Colonic mucosa (tissue), 4 donors: Measurements from ENCODE around the gene COL1A1. TPM values are rescaled to one million over a fixed set of nuclear protein-coding genes. Genes with fewer than 3 reads are reported as not detected.

Source experiments
- DNase-seq: peaks from one replicate; pipeline ENCODE4 v3.0.0-alpha.2; 2020
- H3K27ac ChIP-seq: fragments of 200-600 bp; one replicate; pipeline ENCODE4 v1.8.0; 2021
- H3K27me3 ChIP-seq: fragments of 200-600 bp; one replicate; pipeline ENCODE4 v1.8.0; 2021
- H3K36me3 ChIP-seq: fragments of 200-600 bp; one replicate; pipeline ENCODE4 v1.8.0; 2021
- H3K4me1 ChIP-seq: fragments of 200-600 bp; one replicate; pipeline ENCODE4 v1.8.0; 2021; ENCODE audit warnings: mild to moderate bottlenecking
- H3K4me3 ChIP-seq: fragments of 200-600 bp; one replicate; pipeline ENCODE4 v1.8.0; 2021
- H3K9ac ChIP-seq, 2 donors: one replicate each; pipeline ENCODE4 v1.7.0; 2013; ENCODE audit warnings: control low read depth in 2 of 2, low read depth in 2 of 2, low read length in 2 of 2
- H3K9me3 ChIP-seq: fragments of 200-600 bp; one replicate; pipeline ENCODE4 v1.8.0; 2021
- CTCF ChIP-seq: fragments of 200-600 bp; IDR thresholded peaks from one replicate; pipeline ENCODE4 v1.8.0; 2022; ENCODE audit warnings: antibody characterized with exemption, mild to moderate bottlenecking
- intact Hi-C: fragments of 100-400 bp; cut with DNase I; formaldehyde crosslinking; loops from one replicate; pipeline ENCODE4 v1.14.1; 2022
- total RNA-seq, 2 donors: library from RNA; stranded (reverse); fragmentation: NEBNext Ultra II Directional in 1 of 2; extraction: Animal tissue kit (Norgen Biotek cat#: 25700) in 1 of 2; gene quantifications; one replicate each; pipeline ENCODE4 v1.2.1, GENCODE V29; 2021
- donor health status: healthy.
- donor health status: DM: no; HTN: no; CAD: no.
- donor health status: DM: no; HTN: no; CAD: no.

The COL1A1 gene
- total RNA-seq, 2 donors from 2014 or later = 74.7 to 127 TPM

- H3K4me3 ChIP-seq = peak overlapping the region; percentile 35
- no peaks in the 10 kb centered on the region for H3K9me3 ChIP-seq
- intact Hi-C loops = no loop called here
- TF ChIP-seq CTCF = no peak
- no peaks in the 10 kb centered on the region for H3K36me3 ChIP-seq
- no peak overlapping the region for H3K27ac ChIP-seq
- no peak for DNase-seq
- H3K4me1 ChIP-seq = peaks cover 5% of the 10 kb centered on the region
- H3K27me3 ChIP-seq = no peaks in the 10 kb centered on the region
- no peak overlapping the region for H3K9ac ChIP-seq
Measured at GRCh38 chr17:50161911-50162288, 39.5 kb downstream of the COL1A1 start.

DNA sequence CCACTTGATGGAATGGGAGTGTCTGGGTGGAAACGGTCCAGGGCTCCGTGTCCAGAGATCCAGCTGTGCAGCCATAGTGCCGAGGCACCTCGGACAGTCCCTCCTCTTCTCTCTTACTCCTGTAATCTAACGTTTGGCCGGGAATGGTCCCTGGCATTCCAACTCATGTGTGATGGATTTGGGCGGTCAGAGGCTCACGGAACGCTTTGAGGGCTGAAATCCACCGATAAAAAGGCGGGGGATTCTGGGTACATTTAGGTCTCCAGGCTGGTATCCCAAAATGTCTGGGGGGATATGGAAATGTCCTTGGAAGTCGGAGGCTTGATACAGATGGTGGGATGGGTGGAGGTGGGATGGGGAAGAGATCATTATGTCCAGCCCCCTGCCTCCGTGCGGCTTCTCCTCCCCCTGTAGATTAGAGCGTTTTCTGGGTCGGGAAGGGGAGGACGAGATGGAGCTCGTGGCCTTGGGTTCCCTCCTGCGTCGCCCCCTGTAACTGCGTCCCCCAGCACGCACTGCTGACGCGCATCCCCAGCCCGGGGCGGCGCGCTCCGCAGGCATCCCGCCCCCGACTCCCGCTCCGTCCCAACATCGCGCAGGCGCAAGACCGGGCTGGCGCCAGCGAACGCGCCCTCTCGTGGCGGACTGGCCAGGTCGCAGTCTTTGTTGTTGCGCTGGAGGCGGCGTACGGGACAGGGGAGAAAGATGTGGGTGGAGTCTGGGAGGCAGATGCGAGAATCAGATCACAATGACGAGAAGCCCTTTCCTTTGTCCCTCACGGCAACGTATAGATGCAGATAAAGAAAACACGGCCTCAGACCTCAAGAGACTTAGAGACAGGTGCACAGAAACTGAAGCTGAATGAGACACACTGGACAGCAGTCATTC lies 40.2 kb downstream of the COL1A1 start:
- DNase-seq = peak; percentile 93
- peak overlapping the region; percentile 35 for H3K4me3 ChIP-seq
- H3K27ac ChIP-seq = peak overlapping the region; percentile 10
- peak; percentile 86 for TF ChIP-seq CTCF
- H3K36me3 ChIP-seq = no peaks in the 10 kb centered on the region
- intact Hi-C loops = no loop called here
- no peaks in the 10 kb centered on the region for H3K9me3 ChIP-seq
- peak overlapping the region; percentile 57 to 81 for H3K9ac ChIP-seq
- no peaks in the 10 kb centered on the region for H3K27me3 ChIP-seq
- H3K4me1 ChIP-seq = peaks cover 5% of the 10 kb centered on the region

DNA sequence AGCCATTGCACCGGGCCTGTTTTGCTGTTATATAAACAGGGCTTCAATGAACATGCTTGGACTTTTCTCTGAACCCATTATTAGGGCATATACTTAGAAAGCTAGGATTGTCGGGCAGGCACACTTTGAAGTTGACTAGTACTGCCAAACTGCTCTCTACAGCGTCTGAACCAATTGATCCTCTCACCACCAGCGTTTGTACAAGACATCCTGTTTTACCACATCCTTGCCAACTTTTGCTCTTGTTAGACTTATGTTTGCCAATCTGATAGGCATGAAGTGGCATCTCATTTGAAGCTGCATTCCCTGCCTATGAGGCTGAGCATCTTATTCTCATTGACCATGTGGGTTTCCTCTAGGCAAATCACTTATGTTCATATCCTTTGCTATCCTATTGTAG lies 43.5 kb downstream of the COL1A1 start:
- intact Hi-C loops = no loop called here
- Histone ChIP-seq H3K4me1 (peaks cover 5% of the 10 kb centered on the region), H3K9me3 (no peaks in the 10 kb centered on the region), H3K4me3 (no peak overlapping the region), H3K27ac (no peak overlapping the region), H3K9ac (no peak overlapping the region), H3K36me3 (no peaks in the 10 kb centered on the region), H3K27me3 (no peaks in the 10 kb centered on the region)
- TF ChIP-seq CTCF = no peak
- no peak for DNase-seq

DNA sequence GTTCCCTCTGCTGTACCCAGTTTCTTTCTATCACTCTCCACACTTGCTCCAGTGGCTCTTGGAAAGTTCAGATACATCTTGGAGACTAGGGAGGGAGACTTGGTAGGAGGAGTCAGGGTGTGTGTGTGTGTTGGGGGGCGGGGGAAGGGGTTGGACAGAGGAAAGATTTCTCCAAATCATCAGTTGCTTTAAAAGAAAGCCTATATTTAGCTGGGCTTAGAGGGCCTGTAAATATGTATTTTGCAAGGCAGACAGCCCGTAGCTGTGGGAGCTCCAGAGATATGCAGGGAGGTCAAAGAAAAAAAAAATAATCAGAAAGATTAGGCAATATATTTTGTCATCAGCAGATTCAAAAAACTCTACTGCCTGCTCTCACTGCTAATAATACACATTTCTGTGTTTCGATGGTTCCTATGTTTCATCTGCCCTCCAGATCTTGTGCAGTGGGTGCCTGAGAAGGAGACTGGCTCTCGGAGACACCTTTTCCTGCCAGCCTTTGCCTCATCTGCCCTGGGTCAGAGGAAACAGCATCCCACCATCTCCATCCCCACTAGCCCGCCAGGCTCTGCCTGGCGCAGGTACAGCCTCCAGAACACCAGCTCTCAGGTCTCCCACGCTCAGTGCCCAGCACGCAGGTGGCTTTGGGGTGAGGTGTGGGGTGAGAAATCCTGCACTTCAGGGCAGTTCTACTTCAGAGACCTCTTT lies 46.2 kb downstream of the COL1A1 start:
- H3K9me3 ChIP-seq = no peaks in the 10 kb centered on the region

DNA sequence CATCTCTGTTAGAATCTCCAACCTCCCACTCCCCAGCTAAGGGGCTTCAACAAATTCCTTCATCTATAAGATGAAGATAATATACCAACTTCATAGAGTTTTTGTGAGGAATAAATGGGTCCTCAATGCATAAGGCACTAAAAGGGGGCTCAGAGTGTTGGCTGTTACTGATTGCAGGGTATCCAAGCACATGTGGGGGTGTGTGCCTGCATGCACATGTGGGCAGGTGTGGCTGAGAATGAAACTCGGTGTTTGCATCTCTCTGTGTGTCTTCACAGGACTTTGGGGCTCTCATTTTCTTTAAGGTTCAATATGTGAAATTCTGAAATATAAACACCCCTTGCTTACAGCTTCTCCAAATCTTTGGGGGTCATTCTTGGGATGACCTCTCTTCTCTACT lies 46.8 kb downstream of the COL1A1 start:
- intact Hi-C loops = loop anchor here (5.0 kb wide), 1 partner anchor 57 kb away; the partner anchor contains the start of gene PDK2
- no peaks in the 10 kb centered on the region for H3K36me3 ChIP-seq

More for the DNA sequence above, 46.2 kb downstream of the COL1A1 start:
- Histone ChIP-seq H3K9ac (peak overlapping the region in 1 of 2 donors; percentile 57), H3K4me1 (no peaks in the 10 kb centered on the region), H3K4me3 (no peak overlapping the region), H3K27ac (peak overlapping the region; percentile 24), H3K27me3 (no peaks in the 10 kb centered on the region), H3K36me3 (no peaks in the 10 kb centered on the region)
- no peak for TF ChIP-seq CTCF
- DNase-seq = no peak
- intact Hi-C loops = no loop called here

More for the DNA sequence above, 46.8 kb downstream of the COL1A1 start:
- Histone ChIP-seq H3K4me3 (no peak overlapping the region), H3K27ac (no peak overlapping the region), H3K4me1 (no peaks in the 10 kb centered on the region), H3K27me3 (no peaks in the 10 kb centered on the region), H3K9me3 (no peaks in the 10 kb centered on the region), H3K9ac (peak overlapping the region in 1 of 2 donors; percentile 57)
- no peak for DNase-seq
- TF ChIP-seq CTCF = no peak
